H9 (cell line): ENCODE results near the gene TMEM61. TPM values are rescaled to one million over a fixed set of nuclear protein-coding genes. Genes with fewer than 3 reads are reported as not detected.

ENCODE experiments used
- DNase-seq: peaks from one replicate; pipeline ENCODE4 v3.0.0-alpha.2; 2017
- H2AFZ ChIP-seq: one replicate; pipeline ENCODE4 v1.6.1; 2013; ENCODE audit warnings: mild to moderate bottlenecking, low read length, control low read depth, moderate library complexity
- H2AK5ac ChIP-seq: 2 replicates; pipeline ENCODE4 v1.6.1; 2013; ENCODE audit warnings: low read length, control low read depth, mixed read lengths; ENCODE audit not compliant: insufficient read length
- H2BK120ac ChIP-seq: one replicate; pipeline ENCODE4 v1.6.1; 2013; ENCODE audit warnings: low read depth, mild to moderate bottlenecking, low read length, control low read depth, inconsistent platforms; ENCODE audit not compliant: poor library complexity, severe bottlenecking
- H2BK12ac ChIP-seq: 2 replicates; pipeline ENCODE4 v1.6.1; 2013; ENCODE audit warnings: low read length, control low read depth, mixed read lengths, low read depth; ENCODE audit not compliant: insufficient read length
- H2BK15ac ChIP-seq: 2 replicates; pipeline ENCODE4 v1.6.1; 2013; ENCODE audit warnings: low read depth, low read length, control low read depth
- H2BK20ac ChIP-seq: one replicate; pipeline ENCODE4 v1.6.1; 2013; ENCODE audit warnings: low read depth, mild to moderate bottlenecking, low read length, control low read depth, inconsistent platforms; ENCODE audit not compliant: poor library complexity, severe bottlenecking
- H2BK5ac ChIP-seq: 2 replicates; pipeline ENCODE4 v1.6.1; 2013; ENCODE audit warnings: low read length, control low read depth, mixed read lengths; ENCODE audit not compliant: insufficient read length
- H3K14ac ChIP-seq: 2 replicates; pipeline ENCODE4 v1.6.1; 2013; ENCODE audit warnings: low read length, control low read depth; ENCODE audit not compliant: insufficient read depth
- H3K18ac ChIP-seq: 2 replicates; pipeline ENCODE4 v1.6.1; 2013; ENCODE audit warnings: low read depth, mild to moderate bottlenecking, mixed read lengths, low read length, control low read depth; ENCODE audit not compliant: insufficient read length
- H3K23ac ChIP-seq: 2 replicates; pipeline ENCODE4 v1.6.1; 2013; ENCODE audit warnings: low read length, control low read depth, mixed read lengths, low read depth; ENCODE audit not compliant: insufficient read length
- H3K23me2 ChIP-seq: 2 replicates; pipeline ENCODE4 v1.6.1; 2013; ENCODE audit warnings: low read depth, mild to moderate bottlenecking, mixed read lengths, low read length, control low read depth; ENCODE audit not compliant: insufficient read length, poor library complexity, severe bottlenecking
- H3K27ac ChIP-seq: 2 replicates; pipeline ENCODE4 v1.5.1; 2013; ENCODE audit warnings: low read length, control low read depth, mixed read lengths, low read depth; ENCODE audit not compliant: insufficient read length
- H3K27me3 ChIP-seq: 2 replicates; pipeline ENCODE4 v1.6.1; 2013; ENCODE audit warnings: low read length, control low read depth, inconsistent platforms; ENCODE audit not compliant: insufficient read depth
- H3K4ac ChIP-seq: 2 replicates; pipeline ENCODE4 v1.6.1; 2013; ENCODE audit warnings: low read depth, mild to moderate bottlenecking, control low read depth, inconsistent platforms, low read length, moderate library complexity
- H3K4me1 ChIP-seq: 2 replicates; pipeline ENCODE4 v1.6.1; 2013; ENCODE audit warnings: low read length, control low read depth, inconsistent platforms; ENCODE audit not compliant: insufficient read depth
- H3K4me2 ChIP-seq: 2 replicates; pipeline ENCODE4 v1.6.1; 2013; ENCODE audit warnings: low read length, control low read depth, mixed read lengths; ENCODE audit not compliant: insufficient read length, insufficient read depth
- H3K56ac ChIP-seq: 2 replicates; pipeline ENCODE4 v1.6.1; 2013; ENCODE audit warnings: low read depth, mild to moderate bottlenecking, mixed read lengths, low read length, control low read depth; ENCODE audit not compliant: insufficient read length
- H3K79me1 ChIP-seq: 2 replicates; pipeline ENCODE4 v1.6.1; 2013; ENCODE audit warnings: low read depth, mild to moderate bottlenecking, moderate library complexity, low read length, control low read depth, inconsistent platforms; ENCODE audit not compliant: insufficient read depth, poor library complexity, severe bottlenecking
- H3K79me2 ChIP-seq: 2 replicates; pipeline ENCODE4 v1.6.1; 2013; ENCODE audit warnings: low read length, control low read depth, inconsistent platforms; ENCODE audit not compliant: insufficient read depth
- H3K9ac ChIP-seq: 2 replicates; pipeline ENCODE4 v1.6.1; 2013; ENCODE audit warnings: low read length, control low read depth, mixed read lengths; ENCODE audit not compliant: insufficient read length; ENCODE audit errors: extremely low read depth
- H3K9me3 ChIP-seq: one replicate; pipeline ENCODE4 v1.6.1; 2013; ENCODE audit warnings: low read depth, low read length, inconsistent platforms; ENCODE audit not compliant: control insufficient read depth
- H3T11ph ChIP-seq: one replicate; pipeline ENCODE4 v1.6.1; 2013; ENCODE audit warnings: mild to moderate bottlenecking, low read length, control low read depth, inconsistent platforms
- H4K20me1 ChIP-seq: one replicate; pipeline ENCODE4 v1.6.1; 2013; ENCODE audit not compliant: control insufficient read depth, insufficient read length, insufficient read depth
- H4K5ac ChIP-seq: 2 replicates; pipeline ENCODE4 v1.6.1; 2013; ENCODE audit warnings: low read depth, mild to moderate bottlenecking, mixed read lengths, low read length, control low read depth; ENCODE audit not compliant: insufficient read length
- H4K8ac ChIP-seq: replicated peaks from 2 replicates; pipeline ENCODE4 v1.6.1; 2013; ENCODE audit warnings: low read length, control low read depth, mixed read lengths, low read depth; ENCODE audit not compliant: insufficient read length
- H4K91ac ChIP-seq: 2 replicates; pipeline ENCODE4 v1.6.1; 2013; ENCODE audit warnings: low read depth, mild to moderate bottlenecking, moderate library complexity, mixed read lengths, low read length, control low read depth; ENCODE audit not compliant: insufficient read length
- H3K27ac Mint-ChIP-seq, 3 experiments: 2 replicates in 2 of 3; 3 replicates in 1 of 3; pipeline ENCODE4 v1.8.0; 2020 to 2021; ENCODE audit warnings: mixed read lengths in 3 of 3, mild to moderate bottlenecking in 1 of 3, moderate library complexity in 1 of 3
- H3K27me3 Mint-ChIP-seq: 2 replicates; pipeline ENCODE4 v1.8.0; 2021; ENCODE audit warnings: low read depth, mild to moderate bottlenecking, moderate library complexity, mixed read lengths
- H3K36me3 Mint-ChIP-seq, 3 experiments: 2 replicates in 2 of 3; 3 replicates in 1 of 3; pipeline ENCODE4 v1.8.0; 2020 to 2021; ENCODE audit warnings: low read depth in 3 of 3, mixed read lengths in 3 of 3; ENCODE audit not compliant: insufficient read depth in 1 of 3
- H3K4me1 Mint-ChIP-seq, 2 experiments: 2 replicates each; pipeline ENCODE4 v1.8.0; 2020; ENCODE audit warnings: mixed read lengths in 2 of 2
- H3K4me3 Mint-ChIP-seq, 2 experiments: 2 replicates in 1 of 2; 3 replicates in 1 of 2; pipeline ENCODE4 v1.8.0; 2020 to 2021; ENCODE audit warnings: mild to moderate bottlenecking in 2 of 2, mixed read lengths in 2 of 2, moderate library complexity in 1 of 2
- H3K9me3 Mint-ChIP-seq, 2 experiments: 2 replicates in 1 of 2; 3 replicates in 1 of 2; pipeline ENCODE4 v1.8.0; 2020; ENCODE audit warnings: mild to moderate bottlenecking in 2 of 2, mixed read lengths in 2 of 2, moderate library complexity in 1 of 2
- CTCF ChIP-seq: fragments of 200-600 bp; sonication (generic); conservative IDR thresholded peaks from 3 replicates; pipeline ENCODE4 v1.8.0; 2021; ENCODE audit warnings: antibody characterized with exemption, mild to moderate bottlenecking
- WGBS: extraction: QIAGEN DNeasy Blood & Tissue Kit; methylation state at CpG from one replicate; pipeline ENCODE4 v1.1.7; 2013; ENCODE audit warnings: missing lambda C conversion rate, low lambda C conversion rate, mixed read lengths; ENCODE audit not compliant: insufficient read length; ENCODE audit errors: extremely low coverage; 5-methylcytosine and 5-hydroxymethylcytosine counted together
- total RNA-seq: library from RNA; stranded (reverse); gene quantifications from 2 replicates; pipeline ENCODE4 v1.2.1, GENCODE V29; 2021

The TMEM61 gene
- total RNA-seq, 1 experiment from 2014 or later: 0.61 TPM

GRCh38 chr1:54975356-54976108 is 4.9 kb upstream of the TMEM61 start:
- no peaks in the 10 kb centered on the region for H3K9me3 Mint-ChIP-seq
- Histone ChIP-seq H3K14ac (no peak overlapping the region), H2BK12ac (no peak overlapping the region), H2AFZ (no peak overlapping the region), H3K27me3 (no peaks in the 10 kb centered on the region; the same call in 1 of the 2 replicates), H2BK5ac (no peak overlapping the region), H3K79me2 (no peaks in the 10 kb centered on the region), H2AK5ac (no peak overlapping the region), H4K91ac (no peak overlapping the region), H2BK20ac (no peak overlapping the region), H3K79me1 (no peaks in the 10 kb centered on the region), H4K8ac (no peak overlapping the region), H4K20me1 (no peaks in the 10 kb centered on the region), H3K18ac (no peak overlapping the region), H3K56ac (no peak overlapping the region), H3K9me3 (no peaks in the 10 kb centered on the region), H3K4me2 (no peak overlapping the region), H3K4ac (no peak overlapping the region), H3K4me1 (peaks cover 4% of the 10 kb centered on the region; the same call in 1 of the 2 replicates), H3K23me2 (peaks cover 5% of the 10 kb centered on the region), H2BK120ac (no peak overlapping the region), H3T11ph (no peak overlapping the region), H4K5ac (no peak overlapping the region), H3K27ac (no peak overlapping the region), H2BK15ac (no peak overlapping the region), H3K9ac (no peak overlapping the region), H3K23ac (no peak overlapping the region)
- no peak for TF ChIP-seq CTCF
- no peaks in the 10 kb centered on the region for H3K36me3 Mint-ChIP-seq
- whole genome bisulfite sequencing: no CpG with 5 or more reads among the region's 4 CpGs
- H3K4me3 Mint-ChIP-seq: no peak overlapping the region
- DNase-seq: no peak
- H3K27me3 Mint-ChIP-seq: peaks cover 25% of the 10 kb centered on the region
- no peak overlapping the region for H3K27ac Mint-ChIP-seq
- peaks cover 32 to 39% of the 10 kb centered on the region in 2 experiments for H3K4me1 Mint-ChIP-seq
